HG03354 (cell line): ENCODE data around the gene PCDHA4.
"Not testable (repeated sequence)": the region's sequence is repeated elsewhere in the genome, so short reads cannot be mapped to it uniquely, and the experiment has no call there.

Source experiments
- ATAC-seq: cut with Tn5 transposase; IDR thresholded peaks from one replicate; pipeline ENCODE4 v1.9.1; 2021; ENCODE audit warnings: mild to moderate bottlenecking; ENCODE audit not compliant: unreplicated experiment, poor library complexity, severe bottlenecking

Gene PCDHA4

GRCh38 chr5:140808889-140809291 is 2.0 kb downstream of the PCDHA4 start:
- ATAC-seq, result no peak

GRCh38 chr5:140821375-140822280 is 14.8 kb downstream of the PCDHA4 start, which contains the start of gene PCDHA5:
TSS of gene PCDHA5 (plus strand) at chr5:140821613.
- no peak for ATAC-seq

- ATAC-seq, result no peak
Observed at GRCh38 chr5:140822281-140822629, 15.4 kb downstream of the PCDHA4 start.

- ATAC-seq, result not testable (repeated sequence)
Observed at GRCh38 chr5:140822969-140823368, 16.1 kb downstream of the PCDHA4 start.

- ATAC-seq, result no peak
Observed at GRCh38 chr5:140823475-140823874, 16.6 kb downstream of the PCDHA4 start.

- no peak for ATAC-seq
Observed at GRCh38 chr5:140827704-140828361, 21.0 kb downstream of the PCDHA4 start, which contains the start of gene PCDHA6. TSS of gene PCDHA6 (plus strand) at chr5:140827960. CDS start at chr5:140828092, 132 bp downstream.

GRCh38 chr5:140828362-140828737 is 21.5 kb downstream of the PCDHA4 start:
- no peak for ATAC-seq

GRCh38 chr5:140829511-140830501 is 22.9 kb downstream of the PCDHA4 start:
- not testable (repeated sequence) for ATAC-seq

GRCh38 chr5:140833993-140834392 is 27.1 kb downstream of the PCDHA4 start, which contains the start of gene PCDHA7:
TSS of gene PCDHA7 (plus strand) at chr5:140834269. CDS start at chr5:140834384, 115 bp downstream.
- no peak for ATAC-seq

GRCh38 chr5:140834439-140835008 is 27.7 kb downstream of the PCDHA4 start:
- ATAC-seq, result not testable (repeated sequence)

- no peak for ATAC-seq
Observed at GRCh38 chr5:140835622-140836510, 29.0 kb downstream of the PCDHA4 start.

GRCh38 chr5:140840978-140841962 is 34.4 kb downstream of the PCDHA4 start, which contains the start of gene PCDHA8:
TSS of gene PCDHA8 (plus strand) at chr5:140841187. CDS start at chr5:140841322, 135 bp downstream.
- ATAC-seq, result no peak

- ATAC-seq, result no peak
Observed at GRCh38 chr5:140842798-140843733, 36.2 kb downstream of the PCDHA4 start.

- not testable (repeated sequence) for ATAC-seq
Observed at GRCh38 chr5:140848139-140849102, 41.6 kb downstream of the PCDHA4 start, which contains the start of gene PCDHA9. TSS of gene PCDHA9 (plus strand) at chr5:140848382. CDS start at chr5:140848496, 114 bp downstream.
